GM19035 (cell line): Measurements from ENCODE around the gene LGI1.

Experiments used
- ATAC-seq: cut with Tn5 transposase; IDR thresholded peaks from one replicate; pipeline ENCODE4 v1.9.1; 2021; ENCODE audit not compliant: unreplicated experiment

LGI1 gene

DNA sequence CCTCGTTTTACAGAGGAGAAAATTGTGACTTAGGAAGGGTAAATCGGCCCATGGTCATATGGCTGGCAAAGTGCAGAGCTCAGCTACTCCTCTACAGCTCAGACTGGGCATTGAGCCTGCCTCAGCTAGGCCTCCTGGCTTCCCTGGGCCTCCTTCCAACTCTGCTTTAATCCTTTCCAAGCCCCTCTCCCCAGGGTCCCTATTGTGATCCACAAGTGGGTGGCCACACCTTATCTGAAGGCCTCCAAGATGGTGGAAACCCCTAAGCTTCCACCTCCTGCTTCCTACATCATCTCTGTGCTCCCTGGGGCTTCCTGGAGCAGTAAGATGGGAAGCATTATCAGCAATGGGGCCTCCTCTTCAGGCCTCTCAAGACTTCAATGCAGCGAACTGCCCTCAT, 3.0 kb upstream of the LGI1 start:
- no peak for ATAC-seq

DNA sequence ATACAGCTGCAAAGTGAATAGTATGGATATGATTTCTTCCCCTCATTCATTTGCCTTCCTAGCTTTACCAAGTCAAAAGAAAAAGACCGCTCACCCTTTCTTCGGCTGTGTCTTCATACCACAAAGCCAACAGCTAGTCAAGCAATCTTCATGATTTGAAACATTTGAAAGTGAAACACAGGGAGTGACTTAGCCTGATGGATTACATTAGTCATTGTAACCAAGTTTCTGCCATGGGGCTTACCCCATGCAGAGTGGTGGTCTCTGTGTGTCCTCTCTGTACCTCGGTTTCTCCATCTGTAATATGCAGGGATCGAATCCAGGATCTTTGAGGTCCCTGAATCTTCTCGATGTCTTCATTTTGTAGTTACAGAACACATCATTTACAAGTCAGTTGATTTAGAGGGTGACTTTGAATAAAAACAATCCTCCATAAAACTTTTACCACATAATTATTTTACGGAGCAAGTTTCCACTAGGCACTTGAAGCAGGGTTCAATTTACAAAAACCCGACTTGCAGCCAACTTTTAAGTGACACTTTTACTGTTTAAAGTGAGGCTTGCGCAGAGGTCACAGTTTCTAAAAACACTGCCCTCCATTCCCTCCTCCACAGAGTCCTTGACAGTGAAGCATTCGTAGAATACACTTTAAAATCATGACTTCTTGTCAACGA, 2.2 kb upstream of the LGI1 start:
- no peak for ATAC-seq

DNA sequence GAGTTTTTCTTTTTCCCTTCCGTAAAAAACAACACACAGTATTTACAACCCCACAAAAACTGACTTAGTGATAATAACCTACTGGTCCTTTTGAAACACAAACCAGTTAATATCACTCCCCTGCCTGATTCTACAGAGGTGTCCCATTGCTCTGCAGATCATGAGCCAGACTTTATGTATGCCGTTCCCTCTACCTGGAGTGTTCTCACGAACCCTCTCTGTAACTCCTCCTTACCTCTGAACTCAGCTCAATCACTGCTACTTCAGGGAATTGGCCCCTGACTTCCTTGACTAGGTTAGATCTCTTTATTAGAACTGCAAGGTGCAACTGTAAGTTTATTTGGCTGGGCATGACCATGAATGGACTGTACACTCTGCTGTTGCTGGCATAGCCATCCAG, 1.6 kb upstream of the LGI1 start:
- no peak for ATAC-seq

- ATAC-seq = no peak
These were observed 600 bp upstream of the LGI1 start for GRCh38 chr10:93757136-93757535.

DNA sequence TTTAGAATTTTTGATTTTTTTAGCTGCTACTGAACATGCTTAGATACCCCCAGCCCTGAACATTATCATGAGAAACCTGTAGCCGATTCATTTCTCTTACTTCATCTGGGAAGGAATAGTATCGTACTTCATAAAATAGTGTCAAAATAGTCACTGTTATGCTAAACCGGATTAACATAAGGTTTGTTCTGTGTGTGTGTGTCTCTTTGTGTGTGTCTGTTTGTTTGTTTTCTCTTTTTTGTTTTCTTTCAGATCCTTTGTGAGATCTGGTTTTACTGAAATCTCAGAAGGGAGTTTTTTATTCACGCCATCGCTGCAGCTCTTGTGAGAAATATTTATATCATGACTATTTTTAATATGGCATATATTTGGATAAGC, 761 bp downstream of the LGI1 start:
- ATAC-seq = no peak

DNA sequence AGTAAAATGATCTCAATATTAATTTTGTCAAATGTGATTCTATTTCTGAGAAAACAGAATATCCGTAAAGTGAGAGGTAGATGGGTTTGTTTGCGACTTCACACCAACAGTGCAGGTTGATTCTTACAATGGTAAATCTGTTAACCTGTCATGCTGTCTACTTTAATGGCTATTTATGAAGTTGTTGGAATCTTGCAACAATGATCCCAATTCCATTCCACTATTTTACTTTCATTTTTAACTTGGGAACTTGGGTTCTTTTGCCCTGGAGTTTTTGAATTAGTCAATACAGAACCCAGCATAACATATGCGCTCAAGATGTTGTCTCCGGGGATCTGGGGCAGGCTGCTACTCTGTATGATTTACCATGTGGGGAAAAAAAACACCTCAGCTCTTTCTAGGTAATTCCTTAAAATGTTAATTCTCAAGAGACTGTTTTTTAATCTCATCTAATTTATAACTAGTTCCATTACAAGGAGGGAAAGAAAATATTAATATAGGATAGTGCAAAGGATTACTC, 1.2 kb downstream of the LGI1 start:
- ATAC-seq = no peak

DNA sequence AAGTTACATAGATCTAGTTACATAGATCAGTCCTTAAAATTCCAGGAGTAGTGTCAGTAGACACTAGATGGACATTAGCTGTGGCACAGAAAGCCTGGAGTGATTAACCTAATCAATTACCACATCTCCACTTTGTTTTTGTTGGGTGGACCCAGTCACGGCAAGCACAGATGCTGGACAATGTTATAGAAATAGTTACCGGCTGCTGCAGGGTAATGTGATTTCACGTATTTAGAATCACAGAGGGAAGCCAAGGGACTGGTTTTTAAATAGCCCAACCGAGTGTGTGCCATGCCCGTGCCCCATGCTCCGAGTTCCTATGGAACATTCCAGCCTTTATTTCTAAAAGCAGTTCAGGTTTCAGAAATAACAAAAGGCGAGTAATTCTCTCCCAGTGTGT, 2.8 kb downstream of the LGI1 start:
- no peak for ATAC-seq

DNA sequence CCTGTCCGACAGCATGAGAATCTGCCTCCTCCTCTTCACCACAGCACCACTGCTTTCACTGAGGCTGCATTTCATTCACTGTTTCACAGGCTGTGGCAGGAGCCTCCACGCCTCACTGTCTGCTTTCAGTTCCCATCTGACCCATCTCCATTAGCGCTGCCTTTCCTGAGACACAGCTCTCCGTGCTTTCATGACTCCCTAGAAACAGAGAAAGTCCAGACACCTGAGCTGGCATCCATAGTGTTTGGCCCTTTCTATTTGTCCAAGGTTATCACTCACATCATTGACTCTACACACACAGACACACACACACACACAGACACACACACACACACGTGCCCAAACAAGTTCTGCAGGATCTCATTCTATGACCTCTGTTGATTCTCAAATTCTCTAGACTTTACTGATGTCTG, 5.2 kb downstream of the LGI1 start:
- ATAC-seq = peak; percentile 93

DNA sequence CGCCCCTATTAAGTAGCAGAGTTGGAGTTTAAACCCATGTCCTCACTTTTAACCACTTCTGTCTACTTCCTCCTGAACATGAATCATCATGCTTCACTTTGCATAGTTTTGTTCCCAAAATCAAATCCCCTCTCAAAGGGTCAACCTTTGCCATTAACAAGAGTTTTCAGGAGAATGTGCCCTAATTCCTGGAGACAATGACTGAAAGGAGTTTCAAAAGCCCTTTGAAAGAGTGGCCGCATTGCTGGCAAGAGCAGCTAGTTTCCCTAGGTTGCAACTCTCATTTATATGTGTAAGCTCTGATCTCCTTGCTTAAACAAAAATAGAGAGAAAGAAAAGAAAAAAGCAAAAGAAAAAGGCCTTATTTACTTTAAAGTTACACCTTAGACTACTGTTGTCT, 9.2 kb downstream of the LGI1 start:
- no peak for ATAC-seq

GRCh38 chr10:93767724-93768399, 10.1 kb downstream of the LGI1 start:
- ATAC-seq = no peak

- no peak for ATAC-seq
These were observed 11.2 kb downstream of the LGI1 start for GRCh38 chr10:93768892-93769291.

- no peak for ATAC-seq
These were observed 13.6 kb downstream of the LGI1 start for GRCh38 chr10:93771354-93771753.

DNA sequence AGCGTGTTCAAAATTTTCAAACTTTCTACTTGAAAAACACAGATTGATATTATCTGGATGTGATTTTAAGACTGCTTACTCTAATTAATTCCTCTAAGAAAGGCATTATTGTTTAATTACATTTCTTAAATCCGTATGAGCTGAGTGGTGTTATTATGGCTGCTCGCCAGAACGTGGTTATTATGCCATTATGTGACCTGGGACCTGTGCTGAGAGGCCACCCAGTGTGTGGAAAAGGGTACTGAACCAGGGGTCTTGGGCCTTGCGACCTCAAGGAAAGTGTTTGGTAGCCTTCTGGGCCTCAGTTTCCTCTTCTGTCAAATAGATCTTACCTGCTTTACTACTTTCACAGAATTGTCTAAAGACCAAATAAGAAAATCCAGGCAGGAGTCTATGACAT, 15.4 kb downstream of the LGI1 start:
- ATAC-seq = no peak

DNA sequence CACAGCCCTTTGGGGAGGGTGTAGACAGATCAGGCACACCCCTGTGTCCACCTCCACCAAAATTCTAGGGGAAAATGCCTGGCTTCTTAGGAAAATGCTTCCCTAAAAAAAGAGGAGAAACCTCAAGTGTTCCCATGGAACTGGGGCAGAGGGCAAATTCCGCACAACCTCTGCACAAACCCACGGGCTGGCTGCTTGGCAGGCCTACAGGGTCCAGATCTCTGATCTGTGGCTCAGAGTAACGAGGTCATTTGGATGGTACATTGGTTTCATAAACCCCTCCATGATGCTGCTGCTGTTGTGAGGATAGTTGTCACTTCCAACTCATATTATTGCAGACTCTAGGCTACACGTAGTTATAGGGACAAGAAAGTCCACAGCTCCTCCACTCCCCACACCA, 16.0 kb downstream of the LGI1 start:
- no peak for ATAC-seq

GRCh38 chr10:93775356-93775755, 17.6 kb downstream of the LGI1 start:
- no peak for ATAC-seq

DNA sequence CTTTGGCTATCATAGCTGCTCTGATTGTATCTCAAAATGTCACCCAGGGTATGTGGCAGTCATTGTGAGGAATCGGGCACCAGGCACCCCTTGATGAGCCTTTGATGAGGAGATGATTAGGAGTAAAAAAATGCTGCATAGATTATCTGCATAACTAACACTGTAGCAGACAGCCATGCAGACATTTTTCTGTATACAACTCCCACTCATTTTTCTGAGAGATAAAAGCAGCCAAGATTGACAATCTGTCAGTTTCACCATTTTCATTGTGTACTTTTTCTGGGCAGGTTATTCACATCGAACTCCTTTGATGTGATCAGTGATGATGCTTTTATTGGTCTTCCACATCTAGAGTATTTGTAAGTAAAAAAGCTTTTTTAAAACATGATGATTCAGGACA, 19.4 kb downstream of the LGI1 start:
- no peak for ATAC-seq

DNA sequence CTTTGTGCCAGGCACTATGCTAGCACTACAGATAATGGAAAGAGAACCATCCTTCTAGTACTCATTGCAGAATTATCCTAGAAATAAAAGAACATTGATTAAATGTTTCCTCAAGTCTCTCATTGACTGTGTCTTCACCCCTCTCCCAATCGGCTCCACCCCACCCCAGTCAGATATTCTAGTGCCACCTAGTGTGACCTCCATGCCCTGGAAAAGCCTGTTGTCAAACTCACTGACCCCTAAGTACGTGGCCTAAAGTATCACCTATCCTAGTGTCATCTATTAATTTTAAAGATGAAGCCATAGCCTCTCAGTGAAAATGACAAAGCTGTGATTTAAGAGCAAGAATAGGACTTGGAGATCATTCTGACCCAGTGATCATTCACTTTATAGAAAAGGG, 26.3 kb downstream of the LGI1 start:
- ATAC-seq = no peak

DNA sequence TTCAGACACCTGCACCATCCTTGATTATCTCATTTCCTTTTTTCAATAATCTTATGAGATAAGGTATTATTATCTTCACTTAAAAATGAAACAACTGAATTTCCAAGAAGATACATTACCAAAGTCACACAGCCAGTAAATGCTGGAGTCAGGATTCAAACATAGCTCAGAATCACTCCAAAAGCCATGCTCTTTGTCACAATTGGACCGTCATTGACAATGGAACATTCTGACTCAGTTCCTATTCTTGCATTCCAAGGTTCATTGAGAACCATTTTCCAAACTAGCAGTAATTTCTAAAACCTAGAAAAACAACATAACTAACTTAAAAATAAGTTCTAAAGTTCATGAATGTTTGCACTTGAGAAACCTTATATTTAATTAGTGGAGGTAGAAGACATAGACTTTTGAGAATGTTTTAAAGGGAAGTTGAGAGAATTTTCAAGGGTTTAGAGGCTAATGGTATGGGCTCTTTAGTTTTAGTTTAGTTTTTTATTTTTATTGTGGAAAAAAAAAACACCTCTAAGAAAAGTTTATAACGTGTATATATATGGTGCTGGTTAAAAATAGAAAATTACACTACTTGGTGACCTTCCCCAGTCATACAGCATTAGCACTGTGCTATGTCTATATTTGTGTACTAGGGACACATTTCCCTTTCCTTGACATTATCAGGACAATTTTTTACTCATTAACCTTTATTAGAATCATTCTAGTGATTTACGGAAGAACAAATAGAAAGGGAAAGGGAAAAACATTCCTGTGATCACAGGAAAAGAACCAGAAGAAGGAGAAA, 30.9 kb downstream of the LGI1 start:
- no peak for ATAC-seq

GRCh38 chr10:93790439-93790838, 32.7 kb downstream of the LGI1 start:
- no peak for ATAC-seq

DNA sequence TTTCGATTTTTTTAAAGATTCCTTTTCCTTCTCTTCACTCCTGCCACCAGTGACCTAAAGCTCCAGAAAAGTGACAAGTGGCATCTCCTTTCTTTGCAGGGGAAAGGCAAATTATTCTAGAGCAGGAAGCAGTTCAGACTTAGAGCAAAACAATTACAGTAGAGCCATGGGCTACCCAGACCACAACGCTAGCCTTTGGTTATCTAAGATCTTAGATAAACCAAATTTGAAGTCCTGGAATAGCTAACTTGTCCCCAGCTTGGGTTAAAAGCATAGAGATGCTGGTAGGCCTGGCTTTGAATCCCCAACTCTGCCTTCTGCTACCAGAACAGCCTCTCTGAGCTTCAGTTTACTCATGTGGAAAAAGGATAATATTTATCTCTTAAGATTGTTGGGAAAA, 38.4 kb downstream of the LGI1 start:
- no peak for ATAC-seq

DNA sequence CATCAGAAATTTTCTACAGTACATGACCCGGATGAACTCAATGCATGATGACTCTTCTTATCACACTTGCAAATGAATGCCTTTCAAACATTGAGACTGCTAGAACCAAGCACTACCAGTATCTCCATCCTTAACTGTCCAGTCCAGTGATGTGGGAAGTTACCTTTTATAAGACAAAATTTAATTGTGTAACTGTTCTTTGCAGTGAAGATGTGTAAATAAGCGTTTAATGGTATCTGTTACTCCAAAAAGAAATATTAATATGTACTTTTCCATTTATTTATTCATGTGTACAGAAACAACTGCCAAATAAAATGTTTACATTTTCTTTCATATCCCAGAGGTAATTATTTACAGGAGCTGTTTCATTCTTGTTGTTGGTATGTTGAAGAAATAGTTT, 40.1 kb downstream of the LGI1 start:
- no peak for ATAC-seq

DNA sequence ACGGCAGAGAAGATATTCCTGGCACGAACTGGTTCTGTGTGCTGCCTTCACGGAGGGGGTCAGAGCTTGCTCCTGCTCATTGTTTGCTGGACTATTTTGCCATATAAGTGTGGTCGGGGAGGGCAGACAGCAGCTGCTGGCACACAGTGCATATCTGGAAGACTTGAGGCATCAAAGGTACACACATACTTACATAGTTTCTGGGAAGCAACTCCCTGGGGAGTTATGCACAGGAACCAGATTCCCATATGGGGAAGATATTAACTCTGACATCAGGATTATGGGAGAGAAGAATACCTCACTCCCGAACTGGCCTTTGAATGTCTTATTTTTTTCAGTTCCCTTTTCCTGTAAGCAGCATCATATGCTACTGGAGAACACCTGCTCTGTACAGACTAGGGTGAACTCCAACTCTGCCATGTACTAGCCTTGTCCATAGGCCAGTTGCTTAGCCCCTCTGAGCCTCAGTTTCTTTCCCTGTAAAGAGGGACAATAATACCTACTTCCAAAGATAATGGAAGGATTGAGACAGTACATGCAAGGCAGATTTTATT, 41.5 kb downstream of the LGI1 start:
- ATAC-seq = no peak
